SK-N-SH (cell line): ENCODE data around the gene CACNA2D3. TPM values are rescaled to one million over a fixed set of nuclear protein-coding genes. Genes with fewer than 3 reads are reported as not detected.

Experiments used
- CTCF ChIA-PET: fragments of 300-600, 350-600 bp; formaldehyde crosslinking; extraction: SDS; loops from one replicate; lab custom pipeline; 2021; lab: Yijun Ruan, JAX
- POLR2A ChIA-PET: fragments of 350-600 bp; sonication (Branson Sonifier 250); formaldehyde crosslinking; extraction: SDS; loops from one replicate; lab custom pipeline; 2020; ENCODE audit warnings: antibody characterized with exemption, inconsistent platforms; lab: Yijun Ruan, JAX
- DNase-seq: peaks from one replicate; pipeline ENCODE4 v3.0.0; 2012
- H2AFZ ChIP-seq: fragments of 200-600 bp; sonication (generic); 2 replicates; pipeline ENCODE4 v1.8.1; 2016; ENCODE audit warnings: antibody characterized with exemption, mild to moderate bottlenecking, low read depth
- H3F3A ChIP-seq: fragments of 200-600 bp; sonication (generic); replicated peaks from 2 replicates; pipeline ENCODE3; 2016; ENCODE audit warnings: antibody characterized with exemption, mild to moderate bottlenecking; ENCODE audit not compliant: insufficient read depth
- H3K27ac ChIP-seq, 2 experiments: fragments of 200-500 bp in 1 of 2; fragments of 200-600 bp in 1 of 2; sonication (Bioruptor generic) in 1 of 2; sonication (generic), shearing (Covaris generic) in 1 of 2; 2 replicates each; pipeline versions ENCODE4 v1.5.1 to v1.6.1; 2014 to 2016; ENCODE audit warnings: low read depth in 2 of 2, inconsistent platforms in 1 of 2, low read length in 1 of 2, mild to moderate bottlenecking in 1 of 2, mixed read lengths in 1 of 2
- H3K27me3 ChIP-seq: fragments of 200-600 bp; sonication (generic), shearing (Covaris generic); 2 replicates; pipeline ENCODE4 v1.6.1; 2016; ENCODE audit warnings: mixed run types; ENCODE audit not compliant: insufficient read depth
- H3K36me3 ChIP-seq, 2 experiments: fragments of 200-500 bp in 1 of 2; fragments of 200-600 bp in 1 of 2; sonication (Bioruptor generic) in 1 of 2; sonication (generic) in 1 of 2; replicated peaks in 1 of 2; 2 replicates each; pipeline versions ENCODE3 to v1.5.1; 2014 to 2016; ENCODE audit warnings: low read length in 1 of 2, mild to moderate bottlenecking in 1 of 2; ENCODE audit not compliant: insufficient read depth in 2 of 2, control insufficient read depth in 1 of 2
- H3K4me1 ChIP-seq, 2 experiments: fragments of 200-500 bp in 1 of 2; fragments of 200-600 bp in 1 of 2; sonication (Bioruptor generic) in 1 of 2; sonication (generic), shearing (Covaris generic) in 1 of 2; 2 replicates each; pipeline versions ENCODE4 v1.5.1 to v1.6.1; 2014 to 2016; ENCODE audit warnings: low read depth in 1 of 2, low read length in 1 of 2, mixed run types in 1 of 2; ENCODE audit not compliant: insufficient read depth in 2 of 2, control insufficient read depth in 1 of 2
- H3K4me2 ChIP-seq: fragments of 200-600 bp; sonication (generic), shearing (Covaris generic); 2 replicates; pipeline ENCODE4 v1.6.1; 2017; ENCODE audit warnings: mixed run types
- H3K4me3 ChIP-seq, 2 experiments: fragments of 200-500 bp in 1 of 2; fragments of 200-600 bp in 1 of 2; sonication (Bioruptor generic) in 1 of 2; sonication (generic), shearing (Covaris generic) in 1 of 2; 2 replicates each; pipeline versions ENCODE4 v1.5.1 to v1.8.1; 2014 to 2016; ENCODE audit warnings: low read depth in 2 of 2, inconsistent platforms in 1 of 2, low read length in 1 of 2, mild to moderate bottlenecking in 1 of 2, mixed read lengths in 1 of 2, moderate library complexity in 1 of 2
- H3K79me2 ChIP-seq: fragments of 200-600 bp; sonication (generic); 2 replicates; pipeline ENCODE4 v1.8.1; 2017; ENCODE audit warnings: mild to moderate bottlenecking; ENCODE audit not compliant: insufficient read depth
- H3K9ac ChIP-seq: fragments of 200-600 bp; sonication (generic); 2 replicates; pipeline ENCODE4 v1.6.1; 2017; ENCODE audit warnings: mixed run types
- H3K9me2 ChIP-seq: fragments of 200-600 bp; sonication (generic); 2 replicates; pipeline ENCODE4 v1.6.1; 2017; ENCODE audit warnings: mixed run types
- H3K9me3 ChIP-seq: fragments of 200-600 bp; sonication (generic); 2 replicates; pipeline ENCODE4 v1.6.1; 2017; ENCODE audit warnings: mixed run types, mild to moderate bottlenecking, moderate library complexity
- H4K20me1 ChIP-seq: fragments of 200-600 bp; sonication (generic); 2 replicates; pipeline ENCODE4 v1.6.1; 2017; ENCODE audit warnings: mild to moderate bottlenecking, mixed run types; ENCODE audit not compliant: insufficient read depth
- CHD2 ChIP-seq: fragments of 150-350 bp; IDR thresholded peaks from 2 replicates; pipeline ENCODE4 v1.6.1; 2018; ENCODE audit warnings: low read length; ENCODE audit not compliant: partially characterized antibody
- EZH2phosphoT487 ChIP-seq: fragments of 200-600 bp; sonication (generic); IDR thresholded peaks from 2 replicates; pipeline ENCODE4 v1.6.1; 2017; ENCODE audit warnings: low read depth, mixed run types, mild to moderate bottlenecking, antibody characterized with exemption, moderate library complexity, borderline replicate concordance
- FOXM1 ChIP-seq: IDR thresholded peaks from 2 replicates; pipeline ENCODE4 v1.4.0; 2012; ENCODE audit warnings: low read depth, mild to moderate bottlenecking
- GABPA ChIP-seq: IDR thresholded peaks from 2 replicates; pipeline ENCODE4 v1.4.0; 2012; ENCODE audit warnings: low read depth, mild to moderate bottlenecking
- MAX ChIP-seq: IDR thresholded peaks from 2 replicates; pipeline ENCODE4 v1.4.0; 2012; ENCODE audit warnings: low read depth
- NFIC ChIP-seq: IDR thresholded peaks from 2 replicates; pipeline ENCODE4 v1.4.0; 2012; ENCODE audit warnings: borderline replicate concordance
- NRF1 ChIP-seq: IDR thresholded peaks from 2 replicates; pipeline ENCODE4 v1.6.1; 2012; ENCODE audit warnings: low read depth, mild to moderate bottlenecking, low read length
- PBX3 ChIP-seq: IDR thresholded peaks from 2 replicates; pipeline ENCODE4; 2012
- POLR2AphosphoS5 ChIP-seq: IDR thresholded peaks from 2 replicates; pipeline ENCODE4 v1.6.1; 2012; ENCODE audit warnings: low read depth, low read length
- RCOR1 ChIP-seq: fragments of 150-350 bp; IDR thresholded peaks from 2 replicates; pipeline ENCODE4 v1.6.1; 2017; ENCODE audit warnings: antibody characterized with exemption, low read length
- RFX5 ChIP-seq: IDR thresholded peaks from 2 replicates; pipeline ENCODE4 v1.6.1; 2012; ENCODE audit warnings: mild to moderate bottlenecking, improper control_type of control experiment, low read length
- SIN3A ChIP-seq: IDR thresholded peaks from 2 replicates; pipeline ENCODE4 v1.6.1; 2012; ENCODE audit warnings: low read depth, mild to moderate bottlenecking, low read length, moderate library complexity, borderline replicate concordance
- SMC3 ChIP-seq: IDR thresholded peaks from 2 replicates; pipeline ENCODE4 v1.6.1; 2012; ENCODE audit warnings: low read depth, low read length, improper control_type of control experiment
- TAF1 ChIP-seq: IDR thresholded peaks from 2 replicates; pipeline ENCODE4 v1.6.1; 2012; ENCODE audit warnings: low read depth, mild to moderate bottlenecking, low read length, moderate library complexity, borderline replicate concordance
- TCF12 ChIP-seq: IDR thresholded peaks from 2 replicates; pipeline ENCODE4 v1.4.0; 2012
- USF2 ChIP-seq: fragments of 150-350 bp; IDR thresholded peaks from 2 replicates; pipeline ENCODE4 v1.6.1; 2017; ENCODE audit warnings: antibody characterized with exemption, low read length, low read depth, borderline replicate concordance
- WGBS: methylation state at CpG from one replicate; pipeline ENCODE4 v1.1.6; 2017; ENCODE audit warnings: low lambda C conversion rate; 5-methylcytosine and 5-hydroxymethylcytosine counted together
- polyA plus RNA-seq, 3 experiments: library from polyadenylated mRNA; depleted of rRNA; stranded (reverse); fragments of >200 nt; gene quantifications; 2 replicates each; pipeline ENCODE4 v1.2.3, GENCODE V29; 2012

Gene CACNA2D3
- polyA plus RNA-seq, 1 of the 3 experiments (the other 2 are of a cell fraction) = 0.15 TPM

GRCh38 chr3:54331341-54331740 is 209.0 kb downstream of the CACNA2D3 start:
- H3K9ac ChIP-seq = no peak overlapping the region
- no peak for DNase-seq
- H3K9me3 ChIP-seq = no peaks in the 10 kb centered on the region
- no peaks in the 10 kb centered on the region for H3K4me1 ChIP-seq
- no peaks in the 10 kb centered on the region for H3F3A ChIP-seq
- H2AFZ ChIP-seq = no peak overlapping the region
- H4K20me1 ChIP-seq = no peaks in the 10 kb centered on the region
- no peaks in the 10 kb centered on the region for H3K36me3 ChIP-seq
- no peaks in the 10 kb centered on the region for H3K79me2 ChIP-seq
- no peak overlapping the region for H3K4me2 ChIP-seq
- ChIA-PET CTCF (interaction anchor here (1.8 kb wide), 1 partner anchor 393 kb away, joined by 5 read pairs; no protein-coding TSS in a partner anchor), POLR2A (no interaction called here)
- no peaks in the 10 kb centered on the region for H3K27me3 ChIP-seq
- H3K9me2 ChIP-seq = no peaks in the 10 kb centered on the region
- TF ChIP-seq SIN3A = no peak
- TF ChIP-seq CHD2 = no peak
- no peak for TF ChIP-seq USF2
- no peak for TF ChIP-seq GABPA
- no peak for TF ChIP-seq TAF1
- TF ChIP-seq POLR2AphosphoS5 = no peak
- no peak overlapping the region for H3K4me3 ChIP-seq
- H3K27ac ChIP-seq = no peak overlapping the region
- WGBS = 17% methylated on average over 2 of the region's 2 CpGs

GRCh38 chr3:54337846-54338245 is 215.5 kb downstream of the CACNA2D3 start:
- no peak overlapping the region for H2AFZ ChIP-seq
- no peaks in the 10 kb centered on the region for H3K4me1 ChIP-seq
- no peaks in the 10 kb centered on the region for H3K27me3 ChIP-seq
- ChIA-PET POLR2A (no interaction called here), CTCF (no interaction called here)
- no peaks in the 10 kb centered on the region for H4K20me1 ChIP-seq
- H3K9me3 ChIP-seq = no peaks in the 10 kb centered on the region
- no peak overlapping the region for H3K27ac ChIP-seq
- no peaks in the 10 kb centered on the region for H3K9me2 ChIP-seq
- WGBS = 33% methylated on average over 6 of the region's 6 CpGs
- H3K9ac ChIP-seq = no peak overlapping the region
- no peak overlapping the region for H3K4me3 ChIP-seq
- no peak for DNase-seq
- no peaks in the 10 kb centered on the region for H3K36me3 ChIP-seq
- no peak overlapping the region for H3K4me2 ChIP-seq
- TF ChIP-seq RCOR1 (no peak), EZH2phosphoT487 (no peak), NFIC (no peak), RFX5 (no peak), TCF12 (no peak), FOXM1 (no peak), SMC3 (no peak), MAX (no peak), POLR2AphosphoS5 (no peak), NRF1 (no peak), PBX3 (no peak)
- H3K79me2 ChIP-seq = no peaks in the 10 kb centered on the region
- H3F3A ChIP-seq = no peaks in the 10 kb centered on the region
